HG03039 (cell line): ENCODE measurements around the gene SEPTIN11.

Experiments used
- ATAC-seq: cut with Tn5 transposase; IDR thresholded peaks from one replicate; pipeline ENCODE4 v1.9.1; 2021; ENCODE audit warnings: mild to moderate bottlenecking, moderate library complexity; ENCODE audit not compliant: unreplicated experiment

Gene SEPTIN11

GRCh38 chr4:76977736-76978350 lies 28.3 kb downstream of the SEPTIN11 start:
- ATAC-seq, result no peak

- no peak for ATAC-seq
Observed at GRCh38 chr4:76979236-76979635, 29.7 kb downstream of the SEPTIN11 start.

- ATAC-seq, result no peak
Observed at GRCh38 chr4:76980261-76980660, 30.7 kb downstream of the SEPTIN11 start.

- no peak for ATAC-seq
Observed at GRCh38 chr4:76981644-76982043, 32.1 kb downstream of the SEPTIN11 start.

- ATAC-seq, result no peak
Observed at GRCh38 chr4:76982638-76983584, 33.4 kb downstream of the SEPTIN11 start.

- ATAC-seq, result no peak
Observed at GRCh38 chr4:76984127-76984526, 34.6 kb downstream of the SEPTIN11 start.

GRCh38 chr4:76984788-76985211 lies 35.2 kb downstream of the SEPTIN11 start:
- no peak for ATAC-seq

- no peak for ATAC-seq
Observed at GRCh38 chr4:76987153-76987591, 37.6 kb downstream of the SEPTIN11 start.

GRCh38 chr4:76987685-76988084 lies 38.1 kb downstream of the SEPTIN11 start:
- ATAC-seq, result no peak

GRCh38 chr4:76989391-76990061 lies 40.0 kb downstream of the SEPTIN11 start:
- ATAC-seq, result no peak

- ATAC-seq, result no peak
Observed at GRCh38 chr4:76990288-76991080, 40.9 kb downstream of the SEPTIN11 start.

- ATAC-seq, result no peak
Observed at GRCh38 chr4:76991161-76991660, 41.7 kb downstream of the SEPTIN11 start.

- ATAC-seq, result peak; percentile 68
Observed at GRCh38 chr4:76993787-76994641, 44.5 kb downstream of the SEPTIN11 start.

- ATAC-seq, result no peak
Observed at GRCh38 chr4:76995776-76996175, 46.2 kb downstream of the SEPTIN11 start.

GRCh38 chr4:76996445-76996844 lies 46.9 kb downstream of the SEPTIN11 start:
- no peak for ATAC-seq

GRCh38 chr4:76997077-76997476 lies 47.5 kb downstream of the SEPTIN11 start:
- no peak for ATAC-seq

- ATAC-seq, result no peak
Observed at GRCh38 chr4:76997532-76997931, 48.0 kb downstream of the SEPTIN11 start.

- no peak for ATAC-seq
Observed at GRCh38 chr4:76998251-76998901, 48.8 kb downstream of the SEPTIN11 start.
